Fibroblast of mammary gland (primary cell): ENCODE measurements around the gene TMEM62.

Experiments
- DNase-seq: peaks from one replicate; pipeline ENCODE4 v3.0.0-alpha.2; 2010; ENCODE audit warnings: low read depth
- H3K4me3 ChIP-seq: 2 replicates; pipeline ENCODE4 v1.5.1; 2011; ENCODE audit warnings: low read depth, mild to moderate bottlenecking, low read length, moderate library complexity; ENCODE audit not compliant: control insufficient read depth
- TF ChIP-seq, protein P1 (sequence below): conservative IDR thresholded peaks from 2 replicates; pipeline ENCODE4 v1.5.1; 2011; ENCODE audit warnings: low read depth, low read length, inconsistent platforms; ENCODE audit not compliant: control insufficient read depth, insufficient read depth

The TMEM62 gene

DNA sequence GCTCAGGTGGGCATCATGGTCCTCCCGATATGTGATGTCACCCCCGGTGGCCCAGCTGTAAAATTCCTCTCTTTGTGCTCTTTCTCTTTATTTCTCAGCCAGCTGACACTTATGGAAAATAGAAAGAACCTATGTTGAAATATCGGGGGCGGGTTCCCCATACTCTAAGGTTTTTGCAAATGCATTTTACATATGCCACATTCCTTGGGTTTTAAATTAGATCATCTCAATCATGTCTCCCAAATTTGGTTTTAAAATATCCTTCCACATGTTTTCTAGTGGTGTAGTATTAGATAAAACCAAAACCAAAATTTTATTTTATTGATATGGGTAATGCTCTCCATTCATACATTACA lies 4.4 kb upstream of the TMEM62 start:
- no peak for DNase-seq
- TF ChIP-seq, protein P1, sequence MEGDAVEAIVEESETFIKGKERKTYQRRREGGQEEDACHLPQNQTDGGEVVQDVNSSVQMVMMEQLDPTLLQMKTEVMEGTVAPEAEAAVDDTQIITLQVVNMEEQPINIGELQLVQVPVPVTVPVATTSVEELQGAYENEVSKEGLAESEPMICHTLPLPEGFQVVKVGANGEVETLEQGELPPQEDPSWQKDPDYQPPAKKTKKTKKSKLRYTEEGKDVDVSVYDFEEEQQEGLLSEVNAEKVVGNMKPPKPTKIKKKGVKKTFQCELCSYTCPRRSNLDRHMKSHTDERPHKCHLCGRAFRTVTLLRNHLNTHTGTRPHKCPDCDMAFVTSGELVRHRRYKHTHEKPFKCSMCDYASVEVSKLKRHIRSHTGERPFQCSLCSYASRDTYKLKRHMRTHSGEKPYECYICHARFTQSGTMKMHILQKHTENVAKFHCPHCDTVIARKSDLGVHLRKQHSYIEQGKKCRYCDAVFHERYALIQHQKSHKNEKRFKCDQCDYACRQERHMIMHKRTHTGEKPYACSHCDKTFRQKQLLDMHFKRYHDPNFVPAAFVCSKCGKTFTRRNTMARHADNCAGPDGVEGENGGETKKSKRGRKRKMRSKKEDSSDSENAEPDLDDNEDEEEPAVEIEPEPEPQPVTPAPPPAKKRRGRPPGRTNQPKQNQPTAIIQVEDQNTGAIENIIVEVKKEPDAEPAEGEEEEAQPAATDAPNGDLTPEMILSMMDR, result no peak
- no peak overlapping the region for H3K4me3 ChIP-seq

DNA sequence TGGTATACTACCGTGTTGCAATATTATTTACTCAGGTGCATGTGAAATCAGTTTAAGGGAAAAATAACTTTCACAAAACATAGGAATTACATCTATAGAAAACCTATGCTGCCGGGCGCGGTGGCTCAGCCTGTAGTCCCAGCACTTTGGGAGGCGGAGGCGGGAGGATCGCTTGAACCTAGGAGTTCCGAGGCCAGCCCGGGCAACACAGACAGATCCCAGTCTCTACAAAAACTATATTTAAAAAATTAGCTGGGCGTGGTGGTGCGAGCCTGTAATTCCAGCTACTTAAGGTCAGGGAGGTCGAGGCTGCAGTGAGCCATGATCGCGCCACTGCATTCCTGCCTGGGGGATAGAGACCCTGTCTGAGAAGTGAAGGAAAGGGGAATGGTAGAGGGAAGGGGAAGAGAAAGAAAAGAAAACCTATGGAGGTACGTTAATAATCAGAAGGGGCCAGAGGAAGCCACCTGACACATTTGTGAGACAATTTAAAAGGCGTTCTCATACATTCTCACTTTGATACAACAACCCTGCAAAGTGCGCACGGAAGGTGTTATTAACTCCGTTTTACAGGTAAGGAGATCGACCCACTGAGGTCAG lies 456 bp upstream of the TMEM62 start:
- DNase-seq, result no peak
- TF ChIP-seq, protein P1, result no peak
- H3K4me3 ChIP-seq, result peak overlapping the region; percentile 73

DNA sequence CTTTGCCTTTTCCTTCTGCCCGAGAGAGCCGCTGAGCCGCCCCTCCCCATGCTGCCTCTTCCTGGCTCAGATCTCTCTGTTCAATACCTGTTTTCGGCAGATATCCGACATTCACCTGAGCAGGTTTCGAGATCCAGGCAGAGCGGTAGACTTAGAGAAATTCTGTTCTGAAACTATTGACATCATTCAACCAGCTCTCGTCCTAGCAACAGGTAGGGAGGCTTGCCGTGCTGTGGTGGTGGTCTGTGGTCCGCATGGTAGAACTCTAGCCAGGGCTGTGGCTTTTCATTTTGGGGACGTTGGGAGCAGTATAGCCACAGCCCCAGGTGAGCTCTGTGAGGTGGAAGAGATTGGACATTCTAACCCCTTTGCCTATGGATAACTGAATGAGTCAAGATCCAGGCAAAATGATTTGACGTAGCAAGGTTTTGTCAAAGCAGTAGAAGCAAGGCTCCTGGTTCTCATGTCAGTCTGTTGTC lies 810 bp downstream of the TMEM62 start:
- no peak for DNase-seq
- TF ChIP-seq, protein P1, result no peak
- H3K4me3 ChIP-seq, result peak overlapping the region; percentile 73

DNA sequence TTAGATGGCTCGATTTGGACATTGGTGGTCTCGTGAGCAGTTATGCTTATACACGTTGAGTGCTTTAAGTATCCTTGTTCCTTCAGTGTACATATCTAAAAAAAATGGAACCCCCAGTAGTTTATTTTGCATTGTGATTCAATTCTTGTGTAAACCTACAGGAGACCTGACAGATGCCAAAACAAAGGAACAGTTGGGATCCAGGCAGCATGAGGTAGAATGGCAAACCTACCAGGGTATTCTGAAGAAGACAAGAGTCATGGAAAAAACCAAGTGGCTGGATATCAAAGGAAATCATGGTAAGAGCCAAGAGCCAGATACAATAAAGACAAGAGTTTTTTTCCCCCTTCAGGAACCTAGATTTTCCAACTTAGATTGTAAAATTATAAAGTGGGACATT lies 2.0 kb downstream of the TMEM62 start:
- DNase-seq, result no peak
- no peak overlapping the region for H3K4me3 ChIP-seq
- TF ChIP-seq, protein P1, result no peak

DNA sequence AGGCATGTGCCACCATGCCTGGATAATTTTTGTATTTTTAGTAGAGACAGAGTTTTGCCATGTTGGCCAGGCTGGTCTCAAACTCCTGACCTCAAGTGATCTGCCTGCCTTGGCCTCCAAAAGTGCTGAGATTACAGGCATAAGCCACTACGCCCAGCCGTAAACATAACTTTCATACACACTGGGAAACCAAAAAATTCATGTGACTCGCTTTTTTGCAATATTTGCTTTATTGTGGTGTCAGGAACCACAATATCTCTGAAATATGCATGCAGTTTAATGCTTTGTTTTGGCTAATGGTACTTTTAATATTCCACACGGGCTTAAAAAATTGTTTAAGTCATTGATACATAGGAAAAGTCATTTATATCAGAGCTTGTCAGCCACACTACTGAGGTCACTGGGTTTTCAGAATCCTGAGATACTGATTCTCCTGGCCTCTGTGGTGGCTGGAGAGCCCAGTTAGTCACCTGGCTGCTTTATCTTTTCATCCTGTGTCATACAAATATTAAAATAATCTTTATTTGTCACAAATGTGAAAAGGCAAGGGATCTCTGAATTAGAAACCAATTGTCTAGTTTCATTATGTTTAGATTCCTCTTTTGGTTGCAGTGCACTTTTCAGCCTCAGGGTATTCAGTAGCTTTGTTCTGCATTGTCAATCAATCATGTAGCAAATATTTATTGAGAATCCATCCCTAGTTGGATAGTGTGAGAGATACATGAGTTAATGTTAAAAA lies 10.0 kb downstream of the TMEM62 start:
- H3K4me3 ChIP-seq, result no peak overlapping the region
- peak; percentile 7 for DNase-seq
- TF ChIP-seq, protein P1, result no peak

DNA sequence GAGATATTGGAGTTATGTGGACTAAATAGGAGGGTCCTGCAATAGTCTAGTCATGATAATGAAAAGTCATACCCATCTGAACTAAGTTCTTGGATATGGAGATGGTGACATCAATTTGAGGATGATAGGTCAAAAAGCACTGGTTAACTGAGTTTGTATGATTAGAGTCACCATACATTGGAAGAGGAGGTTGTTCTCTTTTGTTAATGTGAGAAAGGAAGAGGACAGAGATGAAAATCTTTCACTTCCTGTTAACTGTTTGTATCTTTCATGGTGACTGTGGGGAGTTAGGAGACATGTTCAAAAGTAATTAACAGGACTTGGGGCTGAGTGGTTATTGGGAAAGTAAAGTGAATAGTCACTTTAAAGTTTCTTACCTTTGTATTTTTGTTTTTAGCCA lies 11.1 kb downstream of the TMEM62 start:
- no peak for DNase-seq
- TF ChIP-seq, protein P1, result no peak
- no peak overlapping the region for H3K4me3 ChIP-seq
